ENCODE results near the gene MYO15B. TPM values are rescaled to one million over a fixed set of nuclear protein-coding genes. Genes with fewer than 3 reads are reported as not detected.

MYO15B gene
- total and polyA plus RNA-seq, 2 of the 13 experiments (the other 11 are each of a cell fraction or from before 2014, with no cell fraction given): 2.8 to 8.1 TPM

DNA sequence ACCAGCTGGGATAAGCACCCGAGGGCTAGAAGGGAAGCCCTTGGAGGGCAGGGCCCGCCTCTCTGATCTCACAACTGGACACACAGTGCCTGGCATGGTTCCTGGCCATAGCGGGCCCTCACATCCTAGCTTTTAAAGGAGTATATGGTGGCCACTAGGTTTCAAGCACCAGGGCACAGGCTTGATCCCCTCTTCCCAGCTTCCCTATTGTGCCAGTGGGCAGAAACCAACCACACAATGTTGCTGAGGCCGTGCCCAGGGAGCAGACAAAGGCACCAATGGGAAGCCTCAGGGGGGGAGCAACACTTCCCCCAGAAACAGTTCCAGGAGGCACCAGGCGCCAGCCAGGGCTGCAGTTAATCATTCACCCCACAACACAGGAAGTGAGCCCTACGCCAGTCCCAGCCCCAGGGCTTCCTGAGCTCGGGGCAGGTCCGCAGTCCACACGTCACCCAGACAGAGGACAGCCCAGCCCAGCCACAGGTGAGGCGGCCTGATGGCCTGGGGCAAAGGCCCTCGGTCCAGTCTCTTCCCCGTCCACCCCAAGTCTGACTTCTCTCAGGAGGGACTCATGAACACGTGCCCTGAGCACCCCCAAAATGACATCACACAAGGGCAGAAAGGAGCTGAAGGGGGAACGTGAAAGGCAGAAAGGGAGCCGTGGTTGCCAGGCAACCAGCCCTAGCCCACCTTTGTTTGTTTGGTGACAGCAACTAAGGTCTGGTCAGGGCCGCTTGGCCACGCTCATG is 58.5 kb downstream of the MYO15B start (continued):
- TF ChIP-seq, protein P1, sequence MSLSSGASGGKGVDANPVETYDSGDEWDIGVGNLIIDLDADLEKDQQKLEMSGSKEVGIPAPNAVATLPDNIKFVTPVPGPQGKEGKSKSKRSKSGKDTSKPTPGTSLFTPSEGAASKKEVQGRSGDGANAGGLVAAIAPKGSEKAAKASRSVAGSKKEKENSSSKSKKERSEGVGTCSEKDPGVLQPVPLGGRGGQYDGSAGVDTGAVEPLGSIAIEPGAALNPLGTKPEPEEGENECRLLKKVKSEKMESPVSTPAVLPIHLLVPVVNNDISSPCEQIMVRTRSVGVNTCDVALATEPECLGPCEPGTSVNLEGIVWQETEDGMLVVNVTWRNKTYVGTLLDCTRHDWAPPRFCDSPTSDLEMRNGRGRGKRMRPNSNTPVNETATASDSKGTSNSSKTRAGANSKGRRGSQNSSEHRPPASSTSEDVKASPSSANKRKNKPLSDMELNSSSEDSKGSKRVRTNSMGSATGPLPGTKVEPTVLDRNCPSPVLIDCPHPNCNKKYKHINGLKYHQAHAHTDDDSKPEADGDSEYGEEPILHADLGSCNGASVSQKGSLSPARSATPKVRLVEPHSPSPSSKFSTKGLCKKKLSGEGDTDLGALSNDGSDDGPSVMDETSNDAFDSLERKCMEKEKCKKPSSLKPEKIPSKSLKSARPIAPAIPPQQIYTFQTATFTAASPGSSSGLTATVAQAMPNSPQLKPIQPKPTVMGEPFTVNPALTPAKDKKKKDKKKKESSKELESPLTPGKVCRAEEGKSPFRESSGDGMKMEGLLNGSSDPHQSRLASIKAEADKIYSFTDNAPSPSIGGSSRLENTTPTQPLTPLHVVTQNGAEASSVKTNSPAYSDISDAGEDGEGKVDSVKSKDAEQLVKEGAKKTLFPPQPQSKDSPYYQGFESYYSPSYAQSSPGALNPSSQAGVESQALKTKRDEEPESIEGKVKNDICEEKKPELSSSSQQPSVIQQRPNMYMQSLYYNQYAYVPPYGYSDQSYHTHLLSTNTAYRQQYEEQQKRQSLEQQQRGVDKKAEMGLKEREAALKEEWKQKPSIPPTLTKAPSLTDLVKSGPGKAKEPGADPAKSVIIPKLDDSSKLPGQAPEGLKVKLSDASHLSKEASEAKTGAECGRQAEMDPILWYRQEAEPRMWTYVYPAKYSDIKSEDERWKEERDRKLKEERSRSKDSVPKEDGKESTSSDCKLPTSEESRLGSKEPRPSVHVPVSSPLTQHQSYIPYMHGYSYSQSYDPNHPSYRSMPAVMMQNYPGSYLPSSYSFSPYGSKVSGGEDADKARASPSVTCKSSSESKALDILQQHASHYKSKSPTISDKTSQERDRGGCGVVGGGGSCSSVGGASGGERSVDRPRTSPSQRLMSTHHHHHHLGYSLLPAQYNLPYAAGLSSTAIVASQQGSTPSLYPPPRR (CRISPR knock-in tag; IDR thresholded peaks at IDR 0.05; ENCODE audit: borderline replicate concordance): peak; percentile 38; the same call in 1 of the 2 replicates
- TF ChIP-seq KAT7 (CRISPR knock-in tag; IDR thresholded peaks at IDR 0.05; ENCODE audit: borderline replicate concordance) (no peak), CEBPB (IDR thresholded peaks at IDR 0.05; ENCODE audit: borderline replicate concordance, low read depth, low read length) (no peak), ZNF138 (CRISPR knock-in tag; IDR thresholded peaks at IDR 0.05; ENCODE audit: low read depth) (no peak), ZNF441 (CRISPR knock-in tag; IDR thresholded peaks at IDR 0.05; ENCODE audit: borderline replicate concordance) (0 out of 2 replicates have a peak, but pooled peaks have one; percentile 11), ZNF660 (CRISPR knock-in tag; IDR thresholded peaks at IDR 0.05; ENCODE audit: borderline replicate concordance, low read depth) (no peak), SMARCE1 (IDR thresholded peaks at IDR 0.05; ENCODE audit: borderline replicate concordance) (no peak), EP300 (IDR thresholded peaks at IDR 0.05; ENCODE audit: low read depth in 2 of 2, low read length in 2 of 2) (no peak), EP300 (CRISPR knock-in tag; IDR thresholded peaks at IDR 0.05; ENCODE audit: borderline replicate concordance) (peak; percentile 49; the same call in 1 of the 2 replicates), ZNF781 (CRISPR knock-in tag; IDR thresholded peaks at IDR 0.05; ENCODE audit: borderline replicate concordance, not compliant biosample characterization) (peak; percentile 28), SIN3B (IDR thresholded peaks at IDR 0.05; ENCODE audit: low read length) (no peak), IKZF1 (IDR thresholded peaks at IDR 0.05) (no peak), NFE2L2 (IDR thresholded peaks at IDR 0.05; ENCODE audit: low read length) (0 out of 2 replicates have a peak, but pooled peaks have one; percentile 1), CEBPG (CRISPR knock-in tag; IDR thresholded peaks at IDR 0.05) (no peak; the same call in none of the 2 replicates), U2AF2 (IDR thresholded peaks at IDR 0.05; ENCODE audit: low read depth, low read length) (no peak), ZBTB42 (CRISPR knock-in tag; IDR thresholded peaks at IDR 0.05) (0 out of 2 replicates have a peak, but pooled peaks have one; percentile 63)
- TF ChIP-seq, protein P2, sequence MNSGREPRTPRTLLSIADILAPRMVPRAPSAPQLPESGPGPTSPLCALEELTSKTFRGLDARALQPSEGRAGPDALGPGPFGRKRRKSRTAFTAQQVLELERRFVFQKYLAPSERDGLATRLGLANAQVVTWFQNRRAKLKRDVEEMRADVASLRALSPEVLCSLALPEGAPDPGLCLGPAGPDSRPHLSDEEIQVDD (CRISPR knock-in tag; IDR thresholded peaks at IDR 0.05; ENCODE audit: borderline replicate concordance): no peak
- TF ChIP-seq, protein P3, sequence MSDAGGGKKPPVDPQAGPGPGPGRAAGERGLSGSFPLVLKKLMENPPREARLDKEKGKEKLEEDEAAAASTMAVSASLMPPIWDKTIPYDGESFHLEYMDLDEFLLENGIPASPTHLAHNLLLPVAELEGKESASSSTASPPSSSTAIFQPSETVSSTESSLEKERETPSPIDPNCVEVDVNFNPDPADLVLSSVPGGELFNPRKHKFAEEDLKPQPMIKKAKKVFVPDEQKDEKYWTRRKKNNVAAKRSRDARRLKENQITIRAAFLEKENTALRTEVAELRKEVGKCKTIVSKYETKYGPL (CRISPR knock-in tag; IDR thresholded peaks at IDR 0.05): no peak
- TF ChIP-seq, protein P4, sequence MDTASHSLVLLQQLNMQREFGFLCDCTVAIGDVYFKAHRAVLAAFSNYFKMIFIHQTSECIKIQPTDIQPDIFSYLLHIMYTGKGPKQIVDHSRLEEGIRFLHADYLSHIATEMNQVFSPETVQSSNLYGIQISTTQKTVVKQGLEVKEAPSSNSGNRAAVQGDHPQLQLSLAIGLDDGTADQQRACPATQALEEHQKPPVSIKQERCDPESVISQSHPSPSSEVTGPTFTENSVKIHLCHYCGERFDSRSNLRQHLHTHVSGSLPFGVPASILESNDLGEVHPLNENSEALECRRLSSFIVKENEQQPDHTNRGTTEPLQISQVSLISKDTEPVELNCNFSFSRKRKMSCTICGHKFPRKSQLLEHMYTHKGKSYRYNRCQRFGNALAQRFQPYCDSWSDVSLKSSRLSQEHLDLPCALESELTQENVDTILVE (CRISPR knock-in tag; IDR thresholded peaks at IDR 0.05): no peak; the same call in 1 of the 2 replicates
- TF ChIP-seq, protein P5, sequence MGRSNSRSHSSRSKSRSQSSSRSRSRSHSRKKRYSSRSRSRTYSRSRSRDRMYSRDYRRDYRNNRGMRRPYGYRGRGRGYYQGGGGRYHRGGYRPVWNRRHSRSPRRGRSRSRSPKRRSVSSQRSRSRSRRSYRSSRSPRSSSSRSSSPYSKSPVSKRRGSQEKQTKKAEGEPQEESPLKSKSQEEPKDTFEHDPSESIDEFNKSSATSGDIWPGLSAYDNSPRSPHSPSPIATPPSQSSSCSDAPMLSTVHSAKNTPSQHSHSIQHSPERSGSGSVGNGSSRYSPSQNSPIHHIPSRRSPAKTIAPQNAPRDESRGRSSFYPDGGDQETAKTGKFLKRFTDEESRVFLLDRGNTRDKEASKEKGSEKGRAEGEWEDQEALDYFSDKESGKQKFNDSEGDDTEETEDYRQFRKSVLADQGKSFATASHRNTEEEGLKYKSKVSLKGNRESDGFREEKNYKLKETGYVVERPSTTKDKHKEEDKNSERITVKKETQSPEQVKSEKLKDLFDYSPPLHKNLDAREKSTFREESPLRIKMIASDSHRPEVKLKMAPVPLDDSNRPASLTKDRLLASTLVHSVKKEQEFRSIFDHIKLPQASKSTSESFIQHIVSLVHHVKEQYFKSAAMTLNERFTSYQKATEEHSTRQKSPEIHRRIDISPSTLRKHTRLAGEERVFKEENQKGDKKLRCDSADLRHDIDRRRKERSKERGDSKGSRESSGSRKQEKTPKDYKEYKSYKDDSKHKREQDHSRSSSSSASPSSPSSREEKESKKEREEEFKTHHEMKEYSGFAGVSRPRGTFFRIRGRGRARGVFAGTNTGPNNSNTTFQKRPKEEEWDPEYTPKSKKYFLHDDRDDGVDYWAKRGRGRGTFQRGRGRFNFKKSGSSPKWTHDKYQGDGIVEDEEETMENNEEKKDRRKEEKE (IDR thresholded peaks at IDR 0.05): no peak

Measured in HepG2 (cell line).